Ascending aorta (tissue), 2 donors: ENCODE results near the gene RHOC. TPM values are rescaled to one million over a fixed set of nuclear protein-coding genes. Genes with fewer than 3 reads are reported as not detected.
A peak's percentile ranks its signal among the peaks of the same experiment; 100 is the strongest.

ENCODE experiments used
- DNase-seq, 2 donors: peaks; one replicate each; pipeline ENCODE4 v3.0.0-alpha.2; 2019; ENCODE audit warnings: low spot score in 2 of 2
- H3K27ac ChIP-seq, 2 donors: fragments of 200-600 bp; sonication (generic); one replicate each; pipeline ENCODE4 v1.5.1; 2016 to 2017; ENCODE audit warnings: mild to moderate bottlenecking in 1 of 2
- H3K27me3 ChIP-seq: fragments of 200-600 bp; sonication (generic); one replicate; pipeline ENCODE4 v1.5.1; 2017
- H3K36me3 ChIP-seq, 2 donors: fragments of 200-600 bp; sonication (generic); one replicate each; pipeline ENCODE4 v1.5.1; 2016
- H3K4me1 ChIP-seq, 2 donors: fragments of 200-600 bp; sonication (generic); one replicate each; pipeline ENCODE4 v1.5.1; 2016 to 2017; ENCODE audit warnings: mild to moderate bottlenecking in 1 of 2
- H3K4me3 ChIP-seq, 2 donors: fragments of 200-600 bp; sonication (generic); one replicate each; pipeline ENCODE4 v1.5.1; 2016 to 2017; ENCODE audit warnings: mild to moderate bottlenecking in 1 of 2
- H3K9me3 ChIP-seq, 2 donors: fragments of 200-600 bp; sonication (generic); one replicate each; pipeline ENCODE4 v1.5.1; 2016
- CTCF ChIP-seq, 3 experiments: fragments of 200-600 bp in 2 of 3; fragments of 450-650 bp in 1 of 3; sonication (generic) in 2 of 3; IDR thresholded peaks; one replicate each; pipeline ENCODE4 v1.5.1; 2016 to 2019; ENCODE audit warnings: antibody characterized with exemption in 3 of 3, mild to moderate bottlenecking in 1 of 3, moderate library complexity in 1 of 3
- intact Hi-C: fragments of 100-400 bp; cut with DNase I; formaldehyde crosslinking; loops from one replicate; pipeline ENCODE4 v1.15.1; 2023
- total RNA-seq: library from RNA; depleted of rRNA; stranded (reverse); fragments of >200 nt; gene quantifications from one replicate; pipeline ENCODE4 v1.1.0, GENCODE V29; 2016

Gene RHOC
- total RNA-seq, 1 donor from 2014 or later: 379 TPM

GRCh38 chr1:112711041-112711440 is 4.1 kb upstream of the RHOC start:
- H3K27ac ChIP-seq: no peak overlapping the region
- no peaks in the 10 kb centered on the region for H3K36me3 ChIP-seq
- H3K9me3 ChIP-seq: no peaks in the 10 kb centered on the region
- no peak for TF ChIP-seq CTCF (IDR thresholded peaks at IDR 0.05)
- intact Hi-C loops: no loop called here
- peaks cover 6 to 15% of the 10 kb centered on the region in 2 donors for H3K4me1 ChIP-seq
- DNase-seq: no peak
- no peak overlapping the region for H3K4me3 ChIP-seq
- H3K27me3 ChIP-seq: no peaks in the 10 kb centered on the region

GRCh38 chr1:112710586-112710985 is 3.7 kb upstream of the RHOC start:
- Histone ChIP-seq H3K9me3 (no peaks in the 10 kb centered on the region), H3K36me3 (no peaks in the 10 kb centered on the region), H3K4me3 (no peak overlapping the region), H3K4me1 (peaks cover 6 to 10% of the 10 kb centered on the region in 2 donors), H3K27me3 (no peaks in the 10 kb centered on the region), H3K27ac (no peak overlapping the region)
- DNase-seq: no peak
- intact Hi-C loops: no loop called here
- TF ChIP-seq CTCF (IDR thresholded peaks at IDR 0.05): no peak

- no peaks in the 10 kb centered on the region for H3K9me3 ChIP-seq
- intact Hi-C loops: no loop called here
- H3K27ac ChIP-seq: no peak overlapping the region
- TF ChIP-seq CTCF (IDR thresholded peaks at IDR 0.05): no peak
- H3K36me3 ChIP-seq: no peaks in the 10 kb centered on the region
- no peak for DNase-seq
- H3K4me3 ChIP-seq: no peak overlapping the region
- peaks cover 8 to 10% of the 10 kb centered on the region in 2 donors for H3K4me1 ChIP-seq
- no peaks in the 10 kb centered on the region for H3K27me3 ChIP-seq
Observed at GRCh38 chr1:112710159-112710558, 3.2 kb upstream of the RHOC start.

- Histone ChIP-seq H3K27me3 (no peaks in the 10 kb centered on the region), H3K36me3 (peaks cover 2 to 5% of the 10 kb centered on the region in 2 donors), H3K4me3 (no peak overlapping the region), H3K27ac (peak overlapping the region; percentile 99), H3K9me3 (no peaks in the 10 kb centered on the region), H3K4me1 (peaks cover 10 to 11% of the 10 kb centered on the region in 2 donors)
- no peak for DNase-seq
- TF ChIP-seq CTCF (IDR thresholded peaks at IDR 0.05): no peak
- intact Hi-C loops: loop anchor here (5.0 to 10.0 kb wide), 4 partner anchors 206 to 974 kb away; partner anchors contain the start of gene INKA2
Observed at GRCh38 chr1:112708489-112708888, 1.6 kb upstream of the RHOC start.

GRCh38 chr1:112708002-112708448 is 1.1 kb upstream of the RHOC start:
- H3K27ac ChIP-seq: peak overlapping the region; percentile 99
- no peak for DNase-seq
- H3K9me3 ChIP-seq: no peaks in the 10 kb centered on the region
- H3K27me3 ChIP-seq: no peaks in the 10 kb centered on the region
- H3K4me1 ChIP-seq: peaks cover 10% of the 10 kb centered on the region in 2 donors
- intact Hi-C loops: loop anchor here (5.0 to 10.0 kb wide), 4 partner anchors 206 to 973 kb away; partner anchors contain the start of gene INKA2
- no peak for TF ChIP-seq CTCF (IDR thresholded peaks at IDR 0.05)
- H3K4me3 ChIP-seq: peak overlapping the region; percentile 93 to 99
- peaks cover 6 to 10% of the 10 kb centered on the region in 2 donors for H3K36me3 ChIP-seq
